Loucy (cell line): ENCODE measurements around the gene CCDC57.

Experiments
- H2AFZ ChIP-seq: fragments of 200-600 bp; sonication (generic); 2 replicates; pipeline ENCODE4 v1.6.0; 2016; ENCODE audit warnings: antibody characterized with exemption, mild to moderate bottlenecking, low read length, moderate library complexity
- H3F3A ChIP-seq: fragments of 200-600 bp; 2 replicates; pipeline ENCODE4 v1.6.0; 2016; ENCODE audit warnings: antibody characterized with exemption, low read depth, mild to moderate bottlenecking
- H3K27me3 ChIP-seq: fragments of 200-600 bp; sonication (generic); 2 replicates; pipeline ENCODE4 v1.6.1; 2014; ENCODE audit warnings: low read length, mild to moderate bottlenecking; ENCODE audit not compliant: insufficient read depth, poor library complexity, severe bottlenecking
- H3K36me3 ChIP-seq: fragments of 200-600 bp; sonication (generic); 2 replicates; pipeline ENCODE4 v1.6.1; 2016; ENCODE audit warnings: low read length; ENCODE audit not compliant: insufficient read depth
- H3K4me1 ChIP-seq: fragments of 200-600 bp; sonication (generic); 2 replicates; pipeline ENCODE4 v1.5.1; 2014; ENCODE audit warnings: low read length, mild to moderate bottlenecking; ENCODE audit not compliant: insufficient read depth, poor library complexity, severe bottlenecking
- H3K4me2 ChIP-seq: fragments of 200-600 bp; sonication (generic); 2 replicates; pipeline ENCODE4 v1.6.0; 2014; ENCODE audit warnings: antibody characterized with exemption, low read length, low read depth, mild to moderate bottlenecking; ENCODE audit not compliant: poor library complexity, severe bottlenecking
- H3K4me3 ChIP-seq: fragments of 200-600 bp; sonication (generic); 2 replicates; pipeline ENCODE4 v1.5.1; 2014; ENCODE audit warnings: low read length, mild to moderate bottlenecking, mixed read lengths; ENCODE audit not compliant: poor library complexity, severe bottlenecking
- H3K79me2 ChIP-seq: fragments of 200-600 bp; sonication (generic); 2 replicates; pipeline ENCODE4 v1.6.1; 2014; ENCODE audit warnings: low read length; ENCODE audit not compliant: insufficient read depth
- H3K9ac ChIP-seq: fragments of 200-600 bp; sonication (generic); 2 replicates; pipeline ENCODE4 v1.6.0; 2014; ENCODE audit warnings: mild to moderate bottlenecking, low read depth, low read length, moderate library complexity; ENCODE audit not compliant: poor library complexity, severe bottlenecking
- H3K9me2 ChIP-seq: fragments of 200-600 bp; sonication (generic); replicated peaks from 2 replicates; pipeline ENCODE4 v1.6.1; 2016; ENCODE audit warnings: low read depth, low read length, mixed read lengths
- H3K9me3 ChIP-seq: fragments of 200-600 bp; sonication (generic); 2 replicates; pipeline ENCODE4 v1.6.1; 2014; ENCODE audit warnings: mild to moderate bottlenecking, antibody characterized with exemption, low read length, low read depth; ENCODE audit not compliant: insufficient read depth
- H4K20me1 ChIP-seq: fragments of 200-600 bp; sonication (generic); 2 replicates; pipeline ENCODE4 v1.6.0; 2014; ENCODE audit warnings: antibody characterized with exemption, low read length, mild to moderate bottlenecking; ENCODE audit not compliant: insufficient read depth, poor library complexity, severe bottlenecking
- CTCF ChIP-seq: fragments of 200-600 bp; sonication (generic); conservative IDR thresholded peaks from 2 replicates; pipeline ENCODE4 v1.5.1; 2014; ENCODE audit warnings: mild to moderate bottlenecking, antibody characterized with exemption, low read length
- EZH2phosphoT487 ChIP-seq: fragments of 200-600 bp; IDR thresholded peaks from 2 replicates; pipeline ENCODE4 v1.6.1; 2018; ENCODE audit warnings: antibody characterized with exemption, mild to moderate bottlenecking, moderate library complexity, borderline replicate concordance

CCDC57 gene

GRCh38 chr17:82202981-82203380, 9.7 kb downstream of the CCDC57 start:
- peaks cover 20% of the 10 kb centered on the region for H4K20me1 ChIP-seq
- no peaks in the 10 kb centered on the region for H3K27me3 ChIP-seq
- peaks cover 53% of the 10 kb centered on the region for H3K4me1 ChIP-seq
- H3K4me2 ChIP-seq: no peak overlapping the region
- peaks cover 26% of the 10 kb centered on the region for H3K79me2 ChIP-seq
- H2AFZ ChIP-seq: no peak overlapping the region
- no peaks in the 10 kb centered on the region for H3K9me2 ChIP-seq
- no peaks in the 10 kb centered on the region for H3K9me3 ChIP-seq
- H3K4me3 ChIP-seq: no peak overlapping the region
- no peak for TF ChIP-seq EZH2phosphoT487
- no peak for TF ChIP-seq CTCF
- H3K36me3 ChIP-seq: peaks cover 3% of the 10 kb centered on the region; the same call in 1 of the 2 replicates
- H3K9ac ChIP-seq: no peak overlapping the region
- H3F3A ChIP-seq: 0 out of 2 replicates have a peak, but pooled peaks cover 2% of the 10 kb centered on the region

GRCh38 chr17:82201498-82201910, 11.1 kb downstream of the CCDC57 start:
- peaks cover 58% of the 10 kb centered on the region for H3K4me1 ChIP-seq
- peaks cover 27% of the 10 kb centered on the region for H4K20me1 ChIP-seq
- H3K79me2 ChIP-seq: peaks cover 41% of the 10 kb centered on the region
- peak overlapping the region; percentile 90 for H3K9ac ChIP-seq
- H3K9me2 ChIP-seq: no peaks in the 10 kb centered on the region
- H3K4me2 ChIP-seq: peak overlapping the region; percentile 99
- 0 out of 2 replicates have a peak, but pooled peaks cover 2% of the 10 kb centered on the region for H3F3A ChIP-seq
- H3K9me3 ChIP-seq: no peaks in the 10 kb centered on the region
- no peaks in the 10 kb centered on the region for H3K27me3 ChIP-seq
- TF ChIP-seq EZH2phosphoT487: no peak
- TF ChIP-seq CTCF: peak; percentile 42
- H3K36me3 ChIP-seq: peaks cover 14% of the 10 kb centered on the region; the same call in 1 of the 2 replicates
- H2AFZ ChIP-seq: peak overlapping the region; percentile 10; the same call in 1 of the 2 replicates
- H3K4me3 ChIP-seq: peak overlapping the region; percentile 98

- no peak for TF ChIP-seq EZH2phosphoT487
- no peak for TF ChIP-seq CTCF
- Histone ChIP-seq H3K4me1 (peaks cover 53% of the 10 kb centered on the region), H4K20me1 (peaks cover 33% of the 10 kb centered on the region), H3K9me3 (no peaks in the 10 kb centered on the region), H3K4me3 (peak overlapping the region; percentile 98), H3K9ac (peak overlapping the region; percentile 90), H3K9me2 (no peaks in the 10 kb centered on the region), H3K27me3 (no peaks in the 10 kb centered on the region), H3F3A (0 out of 2 replicates have a peak, but pooled peaks cover 2% of the 10 kb centered on the region), H3K36me3 (peaks cover 20% of the 10 kb centered on the region; the same call in 1 of the 2 replicates), H3K4me2 (peak overlapping the region; percentile 99), H3K79me2 (peaks cover 47% of the 10 kb centered on the region), H2AFZ (peak overlapping the region; percentile 10; the same call in 1 of the 2 replicates)
These were observed 11.7 kb downstream of the CCDC57 start for GRCh38 chr17:82200743-82201497.
